ENCODE measurements around the gene GMNN. TPM values are rescaled to one million over a fixed set of nuclear protein-coding genes. Genes with fewer than 3 reads are reported as not detected.

GMNN gene
- total RNA-seq, 1 donor from 2014 or later: 10.8 TPM

DNA sequence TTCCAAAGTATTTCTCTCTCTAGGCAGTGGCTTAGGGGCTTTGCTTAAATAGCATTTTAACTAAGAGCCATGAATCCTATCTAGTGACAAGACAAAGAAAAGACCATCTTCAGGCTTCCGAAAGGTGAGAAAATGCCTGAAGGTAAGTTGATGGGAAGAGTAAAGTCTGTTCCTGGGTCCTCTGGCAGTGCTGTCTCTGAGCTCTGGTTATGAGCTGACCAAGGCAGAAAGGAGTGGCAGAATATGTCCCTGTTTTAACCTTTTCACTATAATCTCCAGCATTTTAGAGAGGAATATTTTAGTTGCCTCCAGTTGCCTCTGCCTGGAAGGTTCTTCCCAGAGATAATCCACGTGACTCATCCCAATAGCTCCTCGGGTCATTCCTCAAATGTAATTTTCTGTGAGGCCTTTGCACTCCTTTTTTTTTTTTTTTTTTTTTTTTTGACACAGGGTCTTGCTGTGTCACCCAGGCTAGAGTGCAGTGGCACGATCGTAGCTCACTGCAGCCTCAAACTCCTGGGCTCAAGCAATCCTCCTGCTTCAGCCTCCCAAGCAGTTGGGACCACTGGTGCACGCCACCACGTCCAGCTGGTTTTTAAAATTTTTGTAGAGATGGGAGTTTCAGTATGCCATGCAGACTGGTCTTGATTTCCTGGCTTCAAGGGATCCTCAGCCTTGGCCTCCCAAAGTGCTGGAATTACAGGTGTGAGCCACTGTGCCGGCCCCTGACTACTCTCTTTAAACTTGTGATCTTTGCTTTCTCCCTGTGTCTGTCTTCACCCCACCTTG is 27.7 kb downstream of the GMNN start:
- no peak for DNase-seq (ENCODE audit: low spot score)

DNA sequence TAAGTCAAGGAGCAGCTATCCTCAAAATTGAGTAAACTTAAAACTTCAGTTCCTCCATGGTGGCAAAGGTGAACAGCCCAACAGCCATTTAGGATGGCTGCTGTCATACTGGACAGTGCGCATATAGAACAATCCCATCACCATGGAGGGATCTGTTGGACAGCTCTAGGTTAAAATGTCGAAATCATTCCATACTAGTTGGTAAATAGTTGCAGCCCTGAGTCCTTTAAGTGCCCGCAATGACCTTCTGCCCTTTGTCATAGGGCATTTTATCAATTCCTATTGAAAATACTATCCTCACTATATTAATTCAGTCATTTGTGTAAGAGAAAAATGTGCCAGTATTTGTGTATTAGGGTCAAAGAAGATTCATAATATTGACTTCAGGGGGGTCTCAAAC is 32.8 kb downstream of the GMNN start:
- DNase-seq (ENCODE audit: low spot score): no peak

DNA sequence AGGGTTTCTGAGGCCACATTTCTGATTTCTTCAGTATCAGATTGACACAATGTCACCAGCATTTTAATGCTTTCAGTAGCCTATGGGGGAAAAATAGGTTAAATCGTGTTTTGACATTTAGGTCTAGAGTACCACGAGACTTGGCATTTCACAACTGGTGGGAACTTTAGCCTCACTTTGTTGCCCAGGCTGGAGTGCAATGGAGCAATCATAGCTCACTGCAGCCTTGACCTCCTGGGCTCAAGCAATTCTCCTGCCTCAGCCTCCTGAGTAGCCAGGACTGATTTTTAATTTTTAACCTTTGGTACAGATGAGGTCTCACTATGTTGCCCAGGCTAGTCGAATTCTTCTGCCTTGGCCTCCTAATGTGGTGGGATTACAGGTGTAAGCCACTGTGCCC is 35.0 kb downstream of the GMNN start:
- no peak for DNase-seq (ENCODE audit: low spot score)

DNA sequence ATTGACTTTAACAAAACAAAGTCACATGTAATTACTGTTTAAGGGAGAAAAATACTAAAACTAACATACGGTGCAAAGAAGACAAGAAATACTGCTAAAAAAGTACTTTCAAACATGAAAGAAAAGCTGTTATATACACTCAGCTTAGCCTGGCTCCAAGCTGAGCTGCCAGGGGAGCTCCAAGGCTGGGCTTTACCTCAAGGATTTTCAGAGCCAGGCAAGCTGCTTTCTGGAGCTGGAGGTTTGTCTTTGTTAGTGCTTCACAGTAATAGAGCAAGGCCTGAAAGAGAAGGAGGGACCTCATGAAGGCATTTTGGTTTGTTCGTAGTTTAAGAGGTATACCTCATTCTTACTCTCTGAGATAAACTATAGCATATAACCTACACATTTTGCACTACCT is 43.6 kb downstream of the GMNN start:
- DNase-seq (ENCODE audit: low spot score): no peak

DNA sequence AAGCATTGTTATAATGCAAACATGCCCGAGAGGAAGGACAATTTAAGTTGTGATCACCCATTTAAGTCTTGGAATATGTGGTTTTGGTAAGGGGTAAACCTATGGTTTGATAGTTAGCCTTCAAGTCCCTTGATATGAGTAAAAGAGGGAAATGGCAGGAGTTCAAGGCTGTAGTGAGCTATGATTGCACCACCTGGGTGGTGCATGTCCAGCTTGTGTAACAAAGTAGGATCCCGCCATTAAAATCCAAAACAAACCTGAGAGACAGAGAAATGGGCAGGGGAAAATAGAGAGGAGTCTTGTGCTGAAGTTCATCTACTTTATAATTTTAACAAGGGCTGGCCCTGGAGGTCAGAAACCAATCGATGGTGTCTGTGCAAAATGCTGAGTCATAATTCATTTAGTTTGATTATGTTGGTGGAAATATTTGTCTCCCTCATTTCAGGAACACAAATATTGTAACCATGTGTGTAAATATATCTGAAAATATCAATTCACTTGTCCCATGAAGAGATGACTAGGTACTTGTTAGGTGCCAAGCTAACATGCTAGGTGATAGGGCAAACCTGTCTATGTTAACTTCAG is 47.2 kb downstream of the GMNN start:
- DNase-seq (ENCODE audit: low spot score): no peak

DNA sequence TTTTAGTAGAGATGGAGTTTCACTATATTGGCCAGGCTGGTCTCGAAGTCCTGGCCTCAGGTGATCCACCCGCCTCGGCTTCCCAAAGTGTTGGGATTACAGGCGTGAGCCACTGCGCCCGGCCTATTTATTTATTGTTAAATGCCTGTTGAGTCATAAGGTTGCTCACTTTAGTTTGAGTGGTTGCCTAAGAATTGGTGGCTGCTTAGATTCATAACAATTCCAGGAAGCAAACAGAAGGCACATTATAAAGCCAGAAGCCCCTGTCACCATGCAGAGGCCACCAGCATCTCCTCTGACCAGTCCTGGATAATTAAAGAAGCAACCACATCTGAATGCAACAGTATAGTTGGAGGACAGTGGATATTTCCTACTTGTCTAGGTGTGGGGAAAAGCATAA is 48.0 kb downstream of the GMNN start:
- DNase-seq (ENCODE audit: low spot score): no peak

DNA sequence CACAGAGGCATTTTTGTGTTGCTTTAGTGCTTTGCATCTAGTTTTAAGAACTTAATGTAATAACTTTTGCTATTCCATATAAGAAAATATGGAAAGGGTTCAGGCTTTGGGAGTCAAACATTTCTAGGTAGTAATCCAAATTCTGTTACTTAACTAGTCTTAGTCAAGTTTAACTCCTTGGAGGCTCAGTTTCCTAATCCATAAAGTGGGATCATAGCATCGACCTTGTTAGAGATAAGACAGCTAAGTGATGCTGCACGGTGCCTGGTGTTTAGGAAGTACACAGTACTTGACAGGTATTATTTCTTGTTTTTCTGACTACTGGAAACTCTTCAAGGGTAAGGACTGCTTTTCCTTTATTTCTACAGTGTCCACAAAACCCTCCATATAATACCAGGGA is 48.4 kb downstream of the GMNN start:
- no peak for DNase-seq (ENCODE audit: low spot score)

DNA sequence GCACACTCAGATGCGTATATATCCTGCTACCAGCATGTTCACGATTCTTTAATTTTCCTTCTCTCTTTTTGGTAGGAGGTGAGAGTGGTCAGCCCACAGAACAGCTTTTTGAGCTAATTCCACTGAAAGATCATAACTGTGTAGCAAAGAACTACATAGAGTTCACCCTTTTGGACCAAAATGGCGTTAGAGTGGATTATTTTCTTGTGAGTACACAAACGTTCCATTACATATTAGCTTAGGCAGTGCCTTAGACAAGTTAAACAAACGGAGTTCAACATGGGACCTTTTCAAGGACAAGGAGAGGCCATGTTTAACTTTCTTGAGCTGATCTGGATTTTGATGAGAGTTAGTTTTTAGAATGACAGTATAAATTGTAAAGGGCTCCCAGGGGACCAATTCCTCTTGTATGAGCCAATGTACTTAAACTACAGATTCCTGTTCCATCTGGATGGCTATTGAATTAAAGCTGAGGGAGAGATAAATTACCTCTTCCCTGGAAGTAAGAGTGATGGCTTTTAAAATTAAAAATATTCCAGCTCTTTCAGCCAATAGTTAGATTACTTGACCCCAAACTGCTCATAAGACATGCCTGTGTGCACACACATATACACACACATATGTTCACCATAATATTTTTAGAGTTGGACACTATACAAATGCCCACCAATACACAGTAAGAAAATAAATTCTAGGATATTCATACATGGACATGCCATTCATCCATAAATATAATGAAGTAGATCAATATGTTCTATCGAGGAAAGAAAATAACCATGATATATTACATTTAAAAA is 49.6 kb downstream of the GMNN start:
- DNase-seq (ENCODE audit: low spot score): no peak

DNA sequence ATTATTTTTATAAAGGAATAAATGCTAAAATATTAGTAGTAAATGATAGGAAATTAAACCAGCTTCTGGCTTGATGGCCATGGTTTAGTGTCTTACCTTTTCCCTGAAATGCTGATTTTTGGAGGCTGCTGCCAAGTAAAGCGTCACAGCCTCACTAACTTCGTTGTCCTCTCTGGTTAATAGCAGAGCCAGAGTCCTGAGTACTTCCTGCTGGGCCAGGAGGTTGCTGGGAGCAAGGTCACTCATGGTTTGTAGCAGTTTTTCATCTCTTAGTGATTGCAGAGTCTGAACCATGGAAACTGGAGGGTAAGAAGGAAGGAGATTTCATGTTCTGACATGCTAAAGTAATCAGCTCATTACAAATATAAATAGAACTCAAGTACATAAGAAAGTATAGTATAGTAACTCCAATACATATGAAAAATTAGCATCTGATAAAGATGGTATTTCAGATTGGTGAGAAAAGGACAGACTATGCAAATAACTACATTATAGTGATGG is 50.4 kb downstream of the GMNN start:
- no peak for DNase-seq (ENCODE audit: low spot score)

DNA sequence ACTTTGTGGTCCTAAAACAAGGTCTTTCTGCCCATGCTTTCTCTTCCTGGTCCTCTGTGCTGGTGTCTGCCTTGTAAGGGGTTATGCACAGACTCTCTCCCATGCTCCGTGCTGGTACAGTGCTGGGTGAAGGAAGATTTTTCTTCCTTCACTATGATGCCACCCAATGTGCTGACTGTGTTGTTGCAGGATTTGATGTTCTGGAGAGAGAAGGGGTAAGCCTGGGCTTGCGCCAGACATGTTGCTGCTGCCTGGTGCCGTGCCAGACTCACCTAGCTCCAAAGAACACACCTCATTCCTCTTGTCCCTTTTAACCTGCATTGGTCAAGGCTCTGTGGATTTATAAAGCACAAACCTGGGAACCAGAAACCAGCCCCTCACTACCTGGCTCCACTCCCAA is 52.4 kb downstream of the GMNN start:
- DNase-seq (ENCODE audit: low spot score): peak; percentile 36

DNA sequence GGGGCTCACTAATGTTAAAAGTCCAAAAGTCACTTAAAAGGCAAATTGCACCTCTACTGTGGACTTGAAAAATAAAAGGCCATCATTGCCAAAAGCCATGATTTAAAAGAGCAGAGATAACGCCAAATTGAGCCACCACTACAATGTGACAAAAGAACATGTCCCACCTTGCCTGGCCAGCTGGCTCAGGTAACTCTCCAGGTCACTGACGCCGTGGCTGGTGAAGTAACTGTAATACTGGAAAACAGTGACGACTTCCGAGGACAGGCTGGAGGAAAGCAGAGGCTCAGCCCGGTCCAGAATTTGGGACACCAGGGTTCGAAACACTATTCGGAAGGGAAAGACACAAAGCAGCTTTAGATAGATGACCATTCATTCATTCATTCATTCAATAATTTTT is 53.2 kb downstream of the GMNN start:
- DNase-seq (ENCODE audit: low spot score): no peak

DNA sequence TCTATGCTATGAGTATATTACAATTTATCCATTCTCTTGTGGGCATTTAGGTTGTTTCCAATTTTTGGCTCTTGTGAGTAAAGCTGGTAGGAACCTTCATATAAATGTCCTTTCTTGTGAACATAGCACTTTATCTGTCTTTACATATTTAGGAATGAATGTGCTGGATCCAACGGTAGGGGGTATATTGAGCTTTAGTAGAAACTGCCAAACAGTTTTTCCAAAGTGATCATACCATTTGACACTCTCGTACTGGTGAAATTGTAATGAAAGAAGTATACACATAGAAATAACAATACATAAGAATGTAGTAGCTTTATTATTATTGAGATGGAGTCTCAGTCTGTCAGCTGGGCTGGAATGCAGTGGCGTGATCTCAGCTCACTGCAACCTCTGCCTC is 54.9 kb downstream of the GMNN start:
- no peak for DNase-seq (ENCODE audit: low spot score)

DNA sequence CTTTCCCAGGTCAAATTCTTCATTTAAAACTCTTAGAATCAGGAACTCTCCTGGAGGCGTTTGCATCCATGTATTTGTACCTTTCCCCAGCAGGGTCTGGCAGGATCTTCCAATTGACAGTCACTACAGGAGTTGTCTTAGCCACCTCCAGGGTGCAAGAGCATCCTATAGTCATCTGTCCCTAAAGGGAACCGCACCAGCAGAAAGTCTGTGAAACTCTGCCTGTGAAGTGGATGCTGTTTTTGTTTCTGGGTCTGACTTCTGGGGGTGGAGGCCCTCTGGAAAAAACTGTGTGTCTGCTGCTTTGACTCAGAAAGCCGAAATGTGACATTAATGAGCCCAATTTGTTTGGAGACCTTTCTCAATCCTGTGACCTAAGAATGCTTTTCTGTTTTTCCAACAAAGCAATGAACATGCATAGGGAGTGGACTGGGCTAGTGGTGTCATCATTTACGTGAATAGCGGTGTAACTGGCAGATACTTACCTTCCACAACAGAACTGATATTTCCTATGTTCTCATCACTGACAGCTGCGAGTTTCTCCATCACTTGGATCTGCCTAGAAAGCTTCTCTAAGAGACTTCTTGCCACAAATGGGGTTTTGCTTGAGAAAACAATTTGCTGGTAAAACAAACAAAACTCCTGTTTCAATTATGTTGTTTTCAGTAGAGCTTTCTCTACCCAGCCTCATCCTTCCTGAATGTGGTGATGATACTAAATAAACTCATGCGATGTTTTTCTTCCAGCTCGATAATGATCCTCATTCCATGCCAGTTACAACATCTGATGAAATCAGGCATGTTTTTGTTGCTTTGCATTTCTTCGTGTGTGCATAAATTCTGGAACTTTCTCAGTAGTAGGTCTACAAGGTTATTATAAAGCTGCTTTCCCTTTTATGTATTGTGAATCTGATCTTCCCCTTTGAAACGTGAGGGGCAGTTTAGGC is 57.3 kb downstream of the GMNN start:
- DNase-seq (ENCODE audit: low spot score): no peak

DNA sequence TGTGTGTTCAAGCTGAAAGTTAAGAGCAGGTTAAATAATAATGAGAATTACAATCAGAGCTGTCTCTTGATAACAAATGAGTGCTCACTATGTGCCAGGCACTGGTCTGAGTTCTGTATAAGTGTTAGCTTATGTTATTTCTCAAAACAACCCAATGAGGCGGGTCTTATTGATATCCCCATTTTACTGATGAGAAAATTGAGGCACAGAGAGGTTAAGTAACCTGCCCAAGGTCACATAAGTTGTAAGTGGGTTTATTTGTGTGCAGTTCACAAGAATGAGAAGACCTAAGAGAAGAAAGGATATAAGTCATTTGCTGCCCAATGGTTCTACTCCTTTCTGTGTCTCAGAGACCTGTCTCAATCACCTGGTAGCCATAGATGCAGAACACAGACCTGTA is 58.1 kb downstream of the GMNN start:
- DNase-seq (ENCODE audit: low spot score): no peak

DNA sequence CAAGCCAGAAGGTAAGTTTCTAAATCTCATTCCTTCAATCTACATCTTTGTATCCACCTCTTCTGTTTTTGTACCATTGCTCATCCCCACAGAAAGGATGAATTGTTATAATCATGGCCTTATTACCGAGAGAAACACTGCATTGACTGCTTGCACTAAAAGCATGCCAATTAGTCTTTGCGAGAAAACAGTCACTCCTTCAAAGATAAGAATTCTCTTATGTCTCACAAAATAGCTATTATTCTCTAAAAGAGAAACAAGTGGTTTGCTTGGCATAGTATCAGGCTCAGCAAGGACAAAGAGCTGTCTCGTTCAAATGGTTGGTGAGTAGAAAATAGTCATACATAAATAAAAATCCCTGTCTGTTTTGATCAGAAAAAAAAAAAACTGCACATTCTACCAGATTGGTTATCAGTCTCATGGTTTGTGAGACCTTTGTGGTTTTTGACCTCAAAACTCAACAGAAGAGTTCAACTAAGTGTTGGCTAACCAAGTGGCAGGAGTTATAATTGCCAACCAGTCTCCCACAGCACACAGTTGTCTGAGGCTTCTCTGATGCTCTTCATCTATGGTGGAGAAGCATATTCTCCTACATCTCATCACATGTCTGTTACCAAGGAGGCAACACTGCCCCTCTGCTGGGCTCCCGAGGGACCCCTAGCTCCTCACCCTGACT is 59.1 kb downstream of the GMNN start:
- DNase-seq (ENCODE audit: low spot score): no peak

Other genes with a start within 250 kb of the GMNN start
- gene KIAA0319, start 128.7 kb upstream of the GMNN start, total RNA-seq: 1.3 TPM
- gene TDP2, start 108.0 kb upstream of the GMNN start, total RNA-seq: 75.7 TPM
- gene ACOT13, start 107.9 kb upstream of the GMNN start, total RNA-seq: 29.0 TPM
- 113 TPM for gene C6orf62, start 55.8 kb upstream of the GMNN start, total RNA-seq
- gene ARMH2, start 24.0 kb downstream of the GMNN start, total RNA-seq: not detected
- 3.2 TPM for gene RIPOR2, start 161.0 kb downstream of the GMNN start, total RNA-seq